A375 (cell line): Measurements from ENCODE around the gene SDR42E2. TPM values are rescaled to one million over a fixed set of nuclear protein-coding genes. Genes with fewer than 3 reads are reported as not detected.

Source experiments
- total RNA-seq: library from RNA; depleted of rRNA; stranded (reverse); fragments of >200 nt; shearing (Covaris generic); gene quantifications from 2 replicates; pipeline ENCODE4 v1.2.3, GENCODE V29; 2014; rRNA removed

The SDR42E2 gene
- not detected in 2 replicates for total RNA-seq

GRCh38 chr16:22161999-22162655 is at the start of gene SDR42E2:
TSS of gene SDR42E2 (plus strand) at chr16:22162506. CDS start at chr16:22165583, 3,077 bp downstream.

GRCh38 chr16:22206013-22206841 is 43.9 kb downstream of the SDR42E2 start, which contains the start of gene EEF2K:
TSS of gene EEF2K (plus strand) at chr16:22206278. CDS start at chr16:22225730, 19,452 bp downstream.

Other genes with a start within 250 kb of the SDR42E2 start
- gene UQCRC2, start 209.1 kb upstream of the SDR42E2 start, total RNA-seq, result 92.2 and 102 TPM in 2 replicates
- not detected in 2 replicates for gene PDZD9, start 161.4 kb upstream of the SDR42E2 start, total RNA-seq
- gene MOSMO, start 154.4 kb upstream of the SDR42E2 start, total RNA-seq, result 78.3 and 79.1 TPM in 2 replicates
- gene VWA3A, start 70.0 kb upstream of the SDR42E2 start, total RNA-seq, result 0.04 and 0.37 TPM in 2 replicates
- 15.0 and 21.2 TPM in 2 replicates for gene EEF2K, start 43.8 kb downstream of the SDR42E2 start, total RNA-seq
- gene POLR3E, start 134.9 kb downstream of the SDR42E2 start, total RNA-seq, result 72.4 and 79.7 TPM in 2 replicates
- 17.4 and 21.0 TPM in 2 replicates for gene CDR2, start 212.1 kb downstream of the SDR42E2 start, total RNA-seq